K562 (cell line): ENCODE data around the gene SEC23IP.

Experiments
- ELF4 ChIP-seq: fragments of 450-650 bp; formaldehyde crosslinking; IDR thresholded peaks from 2 replicates; pipeline ENCODE4 v1.4.0; 2022; ENCODE audit warnings: missing genetic modification characterization
- EP300 ChIP-seq: IDR thresholded peaks from 2 replicates; pipeline ENCODE4 v1.6.1; 2012; ENCODE audit warnings: low read length, improper control_type of control experiment
- ESRRA ChIP-seq: fragments of 450-650 bp; IDR thresholded peaks from 2 replicates; pipeline ENCODE4 v1.6.1; 2014; ENCODE audit warnings: low read depth, mild to moderate bottlenecking, moderate library complexity, borderline replicate concordance
- FOXP1 ChIP-seq: sonication (generic); formaldehyde crosslinking; IDR thresholded peaks from 2 replicates; pipeline ENCODE4 v1.8.0; 2022; ENCODE audit warnings: mild to moderate bottlenecking, missing genetic modification reagents
- SPI1 ChIP-seq: IDR thresholded peaks from 2 replicates; pipeline ENCODE4 v1.6.1; 2011; ENCODE audit warnings: low read depth, low read length, control low read depth, borderline replicate concordance
- TF ChIP-seq, protein P1 (sequence below): fragments of 450-650 bp; IDR thresholded peaks from 2 replicates; pipeline ENCODE4 v1.6.1; 2017; ENCODE audit warnings: antibody characterized with exemption
- TF ChIP-seq, protein P2 (sequence below), 3 experiments: fragments of 200-800 bp in 1 of 3; sonication (Bioruptor generic) in 1 of 3; sonication (generic) in 1 of 3; formaldehyde crosslinking in 1 of 3; IDR thresholded peaks; 2 replicates each; pipeline versions ENCODE4 v1.6.1 to v1.8.0; 2016 to 2022; ENCODE audit warnings: mild to moderate bottlenecking in 2 of 3, missing compliant biosample characterization in 2 of 3, missing genetic modification characterization in 2 of 3, missing genetic modification reagents in 1 of 3
- TF ChIP-seq, protein P3 (sequence below): fragments of 450-650 bp; IDR thresholded peaks from 2 replicates; pipeline ENCODE4 v1.6.1; 2017; ENCODE audit warnings: antibody characterized with exemption, mild to moderate bottlenecking
- TF ChIP-seq, protein P4 (sequence below), 3 experiments: IDR thresholded peaks in 2 of 3; conservative IDR thresholded peaks in 1 of 3; 2 replicates each; pipeline ENCODE4 v1.5.1; 2011 to 2012; ENCODE audit warnings: low read length in 3 of 3, mild to moderate bottlenecking in 3 of 3, control low read depth in 2 of 3, improper control_type of control experiment in 1 of 3, inconsistent platforms in 1 of 3, low read depth in 1 of 3, mixed read lengths in 1 of 3, moderate library complexity in 1 of 3; ENCODE audit not compliant: insufficient read depth in 2 of 3

DNA sequence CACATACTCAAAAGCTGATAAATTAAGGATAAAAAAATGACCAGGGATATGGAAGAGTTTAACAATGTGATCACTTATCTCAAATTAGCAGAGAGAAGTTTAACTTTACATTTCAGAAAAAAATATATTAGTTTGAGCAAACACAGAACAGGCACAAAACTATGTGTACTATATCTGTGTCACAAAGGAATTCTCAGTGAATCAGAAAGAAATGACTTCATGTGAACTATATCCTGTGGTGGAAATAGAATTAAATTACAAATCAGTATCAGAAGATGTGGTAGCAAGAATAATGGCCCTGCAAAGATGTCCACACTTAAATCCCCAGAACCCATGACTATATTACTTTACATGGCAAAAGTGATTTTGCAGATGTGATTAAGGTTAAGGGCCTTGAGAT lies 70.3 kb downstream of the SEC23IP start:
- TF ChIP-seq ELF4 (CRISPR knock-in tag) (no peak), EP300 (no peak), ESRRA (no peak), SPI1 (no peak), FOXP1 (CRISPR knock-in tag) (no peak)
- TF ChIP-seq, protein P1, sequence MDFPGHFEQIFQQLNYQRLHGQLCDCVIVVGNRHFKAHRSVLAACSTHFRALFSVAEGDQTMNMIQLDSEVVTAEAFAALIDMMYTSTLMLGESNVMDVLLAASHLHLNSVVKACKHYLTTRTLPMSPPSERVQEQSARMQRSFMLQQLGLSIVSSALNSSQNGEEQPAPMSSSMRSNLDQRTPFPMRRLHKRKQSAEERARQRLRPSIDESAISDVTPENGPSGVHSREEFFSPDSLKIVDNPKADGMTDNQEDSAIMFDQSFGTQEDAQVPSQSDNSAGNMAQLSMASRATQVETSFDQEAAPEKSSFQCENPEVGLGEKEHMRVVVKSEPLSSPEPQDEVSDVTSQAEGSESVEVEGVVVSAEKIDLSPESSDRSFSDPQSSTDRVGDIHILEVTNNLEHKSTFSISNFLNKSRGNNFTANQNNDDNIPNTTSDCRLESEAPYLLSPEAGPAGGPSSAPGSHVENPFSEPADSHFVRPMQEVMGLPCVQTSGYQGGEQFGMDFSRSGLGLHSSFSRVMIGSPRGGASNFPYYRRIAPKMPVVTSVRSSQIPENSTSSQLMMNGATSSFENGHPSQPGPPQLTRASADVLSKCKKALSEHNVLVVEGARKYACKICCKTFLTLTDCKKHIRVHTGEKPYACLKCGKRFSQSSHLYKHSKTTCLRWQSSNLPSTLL = no peak
- TF ChIP-seq, protein P2, sequence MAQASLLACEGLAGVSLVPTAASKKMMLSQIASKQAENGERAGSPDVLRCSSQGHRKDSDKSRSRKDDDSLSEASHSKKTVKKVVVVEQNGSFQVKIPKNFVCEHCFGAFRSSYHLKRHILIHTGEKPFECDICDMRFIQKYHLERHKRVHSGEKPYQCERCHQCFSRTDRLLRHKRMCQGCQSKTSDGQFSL (CRISPR knock-in tag; IDR thresholded peaks at IDR 0.05) = no peak
- TF ChIP-seq, protein P2 (tag; IDR thresholded peaks at IDR 0.05) = no peak
- TF ChIP-seq, protein P3, sequence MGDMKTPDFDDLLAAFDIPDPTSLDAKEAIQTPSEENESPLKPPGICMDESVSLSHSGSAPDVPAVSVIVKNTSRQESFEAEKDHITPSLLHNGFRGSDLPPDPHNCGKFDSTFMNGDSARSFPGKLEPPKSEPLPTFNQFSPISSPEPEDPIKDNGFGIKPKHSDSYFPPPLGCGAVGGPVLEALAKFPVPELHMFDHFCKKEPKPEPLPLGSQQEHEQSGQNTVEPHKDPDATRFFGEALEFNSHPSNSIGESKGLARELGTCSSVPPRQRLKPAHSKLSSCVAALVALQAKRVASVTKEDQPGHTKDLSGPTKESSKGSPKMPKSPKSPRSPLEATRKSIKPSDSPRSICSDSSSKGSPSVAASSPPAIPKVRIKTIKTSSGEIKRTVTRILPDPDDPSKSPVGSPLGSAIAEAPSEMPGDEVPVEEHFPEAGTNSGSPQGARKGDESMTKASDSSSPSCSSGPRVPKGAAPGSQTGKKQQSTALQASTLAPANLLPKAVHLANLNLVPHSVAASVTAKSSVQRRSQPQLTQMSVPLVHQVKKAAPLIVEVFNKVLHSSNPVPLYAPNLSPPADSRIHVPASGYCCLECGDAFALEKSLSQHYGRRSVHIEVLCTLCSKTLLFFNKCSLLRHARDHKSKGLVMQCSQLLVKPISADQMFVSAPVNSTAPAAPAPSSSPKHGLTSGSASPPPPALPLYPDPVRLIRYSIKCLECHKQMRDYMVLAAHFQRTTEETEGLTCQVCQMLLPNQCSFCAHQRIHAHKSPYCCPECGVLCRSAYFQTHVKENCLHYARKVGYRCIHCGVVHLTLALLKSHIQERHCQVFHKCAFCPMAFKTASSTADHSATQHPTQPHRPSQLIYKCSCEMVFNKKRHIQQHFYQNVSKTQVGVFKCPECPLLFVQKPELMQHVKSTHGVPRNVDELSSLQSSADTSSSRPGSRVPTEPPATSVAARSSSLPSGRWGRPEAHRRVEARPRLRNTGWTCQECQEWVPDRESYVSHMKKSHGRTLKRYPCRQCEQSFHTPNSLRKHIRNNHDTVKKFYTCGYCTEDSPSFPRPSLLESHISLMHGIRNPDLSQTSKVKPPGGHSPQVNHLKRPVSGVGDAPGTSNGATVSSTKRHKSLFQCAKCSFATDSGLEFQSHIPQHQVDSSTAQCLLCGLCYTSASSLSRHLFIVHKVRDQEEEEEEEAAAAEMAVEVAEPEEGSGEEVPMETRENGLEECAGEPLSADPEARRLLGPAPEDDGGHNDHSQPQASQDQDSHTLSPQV = no peak
- TF ChIP-seq, protein P4, sequence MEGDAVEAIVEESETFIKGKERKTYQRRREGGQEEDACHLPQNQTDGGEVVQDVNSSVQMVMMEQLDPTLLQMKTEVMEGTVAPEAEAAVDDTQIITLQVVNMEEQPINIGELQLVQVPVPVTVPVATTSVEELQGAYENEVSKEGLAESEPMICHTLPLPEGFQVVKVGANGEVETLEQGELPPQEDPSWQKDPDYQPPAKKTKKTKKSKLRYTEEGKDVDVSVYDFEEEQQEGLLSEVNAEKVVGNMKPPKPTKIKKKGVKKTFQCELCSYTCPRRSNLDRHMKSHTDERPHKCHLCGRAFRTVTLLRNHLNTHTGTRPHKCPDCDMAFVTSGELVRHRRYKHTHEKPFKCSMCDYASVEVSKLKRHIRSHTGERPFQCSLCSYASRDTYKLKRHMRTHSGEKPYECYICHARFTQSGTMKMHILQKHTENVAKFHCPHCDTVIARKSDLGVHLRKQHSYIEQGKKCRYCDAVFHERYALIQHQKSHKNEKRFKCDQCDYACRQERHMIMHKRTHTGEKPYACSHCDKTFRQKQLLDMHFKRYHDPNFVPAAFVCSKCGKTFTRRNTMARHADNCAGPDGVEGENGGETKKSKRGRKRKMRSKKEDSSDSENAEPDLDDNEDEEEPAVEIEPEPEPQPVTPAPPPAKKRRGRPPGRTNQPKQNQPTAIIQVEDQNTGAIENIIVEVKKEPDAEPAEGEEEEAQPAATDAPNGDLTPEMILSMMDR (IDR thresholded peaks at IDR 0.05 in 2 of 3, conservative IDR thresholded peaks at IDR 0.05 in 1 of 3; ENCODE audit: insufficient read depth in 2 of 3, low read depth in 1 of 3, low read length in 3 of 3) = no peak
